Mammary epithelial cell (primary cell): Measurements from ENCODE around the gene MAPK8IP3.
A peak's percentile ranks its signal among the peaks of the same experiment; 100 is the strongest.

ENCODE experiments used
- EZH2 ChIP-seq: IDR thresholded peaks from 2 replicates; pipeline ENCODE4 v1.6.1; 2012; ENCODE audit warnings: low read length, inconsistent platforms, borderline replicate concordance
- TF ChIP-seq, protein P1 (sequence below), 2 donors: IDR thresholded peaks in 1 of 2; conservative IDR thresholded peaks in 1 of 2; 2 replicates each; pipeline ENCODE4 v1.5.1; 2011 to 2012; ENCODE audit warnings: inconsistent platforms in 2 of 2, low read length in 2 of 2, mild to moderate bottlenecking in 2 of 2, control low read depth in 1 of 2, low read depth in 1 of 2; ENCODE audit not compliant: insufficient read depth in 1 of 2; ENCODE audit errors: extremely low read depth in 1 of 2

DNA sequence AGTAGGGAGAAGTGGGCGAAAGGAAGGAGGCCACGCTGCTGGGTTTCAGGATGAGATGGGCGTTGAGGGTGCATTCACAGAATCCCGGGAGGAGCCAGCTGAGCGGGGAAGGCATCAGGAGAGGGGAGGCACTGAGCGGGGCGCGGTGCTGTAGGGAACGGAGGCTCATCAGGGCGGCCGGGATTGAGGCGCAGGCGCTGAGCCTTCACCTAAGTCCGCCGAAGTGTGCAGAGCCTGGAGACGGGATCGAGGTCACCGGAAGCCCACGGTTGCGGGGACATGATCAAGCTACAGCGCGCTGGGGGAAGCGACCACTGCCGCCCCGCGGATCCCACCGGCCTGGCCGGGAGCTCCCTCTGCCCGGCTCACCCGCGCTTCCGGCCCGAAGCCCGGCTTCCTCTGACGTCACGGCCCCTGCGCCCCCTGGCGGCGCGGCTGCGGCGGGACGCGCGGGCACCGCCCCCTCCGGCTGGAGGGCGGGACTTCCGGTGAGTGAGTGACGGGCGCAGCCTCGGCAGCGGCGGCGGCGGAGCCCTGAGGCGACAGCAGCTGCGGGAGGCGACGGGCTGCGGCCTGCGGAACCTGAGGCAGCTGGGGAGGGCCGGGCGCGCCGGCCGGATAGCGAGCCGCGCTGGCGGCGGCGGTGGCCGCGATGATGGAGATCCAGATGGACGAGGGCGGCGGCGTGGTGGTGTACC, at the start of gene MAPK8IP3:
- TF ChIP-seq, protein P1, sequence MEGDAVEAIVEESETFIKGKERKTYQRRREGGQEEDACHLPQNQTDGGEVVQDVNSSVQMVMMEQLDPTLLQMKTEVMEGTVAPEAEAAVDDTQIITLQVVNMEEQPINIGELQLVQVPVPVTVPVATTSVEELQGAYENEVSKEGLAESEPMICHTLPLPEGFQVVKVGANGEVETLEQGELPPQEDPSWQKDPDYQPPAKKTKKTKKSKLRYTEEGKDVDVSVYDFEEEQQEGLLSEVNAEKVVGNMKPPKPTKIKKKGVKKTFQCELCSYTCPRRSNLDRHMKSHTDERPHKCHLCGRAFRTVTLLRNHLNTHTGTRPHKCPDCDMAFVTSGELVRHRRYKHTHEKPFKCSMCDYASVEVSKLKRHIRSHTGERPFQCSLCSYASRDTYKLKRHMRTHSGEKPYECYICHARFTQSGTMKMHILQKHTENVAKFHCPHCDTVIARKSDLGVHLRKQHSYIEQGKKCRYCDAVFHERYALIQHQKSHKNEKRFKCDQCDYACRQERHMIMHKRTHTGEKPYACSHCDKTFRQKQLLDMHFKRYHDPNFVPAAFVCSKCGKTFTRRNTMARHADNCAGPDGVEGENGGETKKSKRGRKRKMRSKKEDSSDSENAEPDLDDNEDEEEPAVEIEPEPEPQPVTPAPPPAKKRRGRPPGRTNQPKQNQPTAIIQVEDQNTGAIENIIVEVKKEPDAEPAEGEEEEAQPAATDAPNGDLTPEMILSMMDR (conservative IDR thresholded peaks at IDR 0.05 in 1 of 2, IDR thresholded peaks at IDR 0.05 in 1 of 2; ENCODE audit: extremely low read depth in 1 of 2, insufficient read depth in 1 of 2, low read depth in 1 of 2, low read length in 2 of 2) = peak; percentile 70 to 79
- TF ChIP-seq EZH2 = no peak
